ENCODE results near the gene APOLD1.
"Not testable (repeated sequence)": the region's sequence is repeated elsewhere in the genome, so short reads cannot be mapped to it uniquely, and the experiment has no call there.

- not testable (repeated sequence) for TF ChIP-seq SP1 (IDR thresholded peaks at IDR 0.05); CTCF (IDR thresholded peaks at IDR 0.05; ENCODE audit: low read depth, low read length, missing input control); TAF1 (conservative IDR thresholded peaks at IDR 0.05); MAX (IDR thresholded peaks at IDR 0.05); ATF3 (IDR thresholded peaks at IDR 0.05); NR2F2 (IDR thresholded peaks at IDR 0.05); RAD21 (IDR thresholded peaks at IDR 0.05); JUND (IDR thresholded peaks at IDR 0.05); YY1 (IDR thresholded peaks at IDR 0.05)
These were observed 16.2 kb downstream of the APOLD1 start for GRCh38 chr12:12801656-12802055.

Data from liver (tissue), 3 donors.